Measurements from ENCODE around the gene TBL1XR1. TPM values are rescaled to one million over a fixed set of nuclear protein-coding genes. Genes with fewer than 3 reads are reported as not detected.
A peak's percentile ranks its signal among the peaks of the same experiment; 100 is the strongest.

TBL1XR1 gene
- total and polyA plus RNA-seq, 2 of the 13 experiments (the other 11 are each of a cell fraction or from before 2014, with no cell fraction given), result 57.7 to 62.5 TPM

DNA sequence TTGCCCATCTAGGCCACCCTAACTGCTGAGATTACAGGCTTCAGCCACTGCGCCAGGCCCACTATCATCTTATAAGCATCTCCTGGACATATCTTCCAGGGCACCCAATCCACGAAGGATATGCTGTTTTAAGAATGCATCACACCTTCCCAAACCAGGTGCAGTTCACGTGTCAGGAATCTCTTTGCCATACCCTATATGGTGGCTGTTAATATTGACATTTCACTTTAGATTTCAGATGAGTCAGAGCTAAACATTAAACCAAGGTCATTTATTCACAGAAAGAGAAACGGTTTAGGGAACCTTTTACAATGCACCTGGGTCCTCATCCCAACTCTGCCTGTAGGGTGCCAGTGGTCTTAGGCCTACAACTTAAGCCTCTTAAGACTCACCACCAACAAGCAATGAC lies 85.7 kb downstream of the TBL1XR1 start (continued):
- TF ChIP-seq, protein P1, sequence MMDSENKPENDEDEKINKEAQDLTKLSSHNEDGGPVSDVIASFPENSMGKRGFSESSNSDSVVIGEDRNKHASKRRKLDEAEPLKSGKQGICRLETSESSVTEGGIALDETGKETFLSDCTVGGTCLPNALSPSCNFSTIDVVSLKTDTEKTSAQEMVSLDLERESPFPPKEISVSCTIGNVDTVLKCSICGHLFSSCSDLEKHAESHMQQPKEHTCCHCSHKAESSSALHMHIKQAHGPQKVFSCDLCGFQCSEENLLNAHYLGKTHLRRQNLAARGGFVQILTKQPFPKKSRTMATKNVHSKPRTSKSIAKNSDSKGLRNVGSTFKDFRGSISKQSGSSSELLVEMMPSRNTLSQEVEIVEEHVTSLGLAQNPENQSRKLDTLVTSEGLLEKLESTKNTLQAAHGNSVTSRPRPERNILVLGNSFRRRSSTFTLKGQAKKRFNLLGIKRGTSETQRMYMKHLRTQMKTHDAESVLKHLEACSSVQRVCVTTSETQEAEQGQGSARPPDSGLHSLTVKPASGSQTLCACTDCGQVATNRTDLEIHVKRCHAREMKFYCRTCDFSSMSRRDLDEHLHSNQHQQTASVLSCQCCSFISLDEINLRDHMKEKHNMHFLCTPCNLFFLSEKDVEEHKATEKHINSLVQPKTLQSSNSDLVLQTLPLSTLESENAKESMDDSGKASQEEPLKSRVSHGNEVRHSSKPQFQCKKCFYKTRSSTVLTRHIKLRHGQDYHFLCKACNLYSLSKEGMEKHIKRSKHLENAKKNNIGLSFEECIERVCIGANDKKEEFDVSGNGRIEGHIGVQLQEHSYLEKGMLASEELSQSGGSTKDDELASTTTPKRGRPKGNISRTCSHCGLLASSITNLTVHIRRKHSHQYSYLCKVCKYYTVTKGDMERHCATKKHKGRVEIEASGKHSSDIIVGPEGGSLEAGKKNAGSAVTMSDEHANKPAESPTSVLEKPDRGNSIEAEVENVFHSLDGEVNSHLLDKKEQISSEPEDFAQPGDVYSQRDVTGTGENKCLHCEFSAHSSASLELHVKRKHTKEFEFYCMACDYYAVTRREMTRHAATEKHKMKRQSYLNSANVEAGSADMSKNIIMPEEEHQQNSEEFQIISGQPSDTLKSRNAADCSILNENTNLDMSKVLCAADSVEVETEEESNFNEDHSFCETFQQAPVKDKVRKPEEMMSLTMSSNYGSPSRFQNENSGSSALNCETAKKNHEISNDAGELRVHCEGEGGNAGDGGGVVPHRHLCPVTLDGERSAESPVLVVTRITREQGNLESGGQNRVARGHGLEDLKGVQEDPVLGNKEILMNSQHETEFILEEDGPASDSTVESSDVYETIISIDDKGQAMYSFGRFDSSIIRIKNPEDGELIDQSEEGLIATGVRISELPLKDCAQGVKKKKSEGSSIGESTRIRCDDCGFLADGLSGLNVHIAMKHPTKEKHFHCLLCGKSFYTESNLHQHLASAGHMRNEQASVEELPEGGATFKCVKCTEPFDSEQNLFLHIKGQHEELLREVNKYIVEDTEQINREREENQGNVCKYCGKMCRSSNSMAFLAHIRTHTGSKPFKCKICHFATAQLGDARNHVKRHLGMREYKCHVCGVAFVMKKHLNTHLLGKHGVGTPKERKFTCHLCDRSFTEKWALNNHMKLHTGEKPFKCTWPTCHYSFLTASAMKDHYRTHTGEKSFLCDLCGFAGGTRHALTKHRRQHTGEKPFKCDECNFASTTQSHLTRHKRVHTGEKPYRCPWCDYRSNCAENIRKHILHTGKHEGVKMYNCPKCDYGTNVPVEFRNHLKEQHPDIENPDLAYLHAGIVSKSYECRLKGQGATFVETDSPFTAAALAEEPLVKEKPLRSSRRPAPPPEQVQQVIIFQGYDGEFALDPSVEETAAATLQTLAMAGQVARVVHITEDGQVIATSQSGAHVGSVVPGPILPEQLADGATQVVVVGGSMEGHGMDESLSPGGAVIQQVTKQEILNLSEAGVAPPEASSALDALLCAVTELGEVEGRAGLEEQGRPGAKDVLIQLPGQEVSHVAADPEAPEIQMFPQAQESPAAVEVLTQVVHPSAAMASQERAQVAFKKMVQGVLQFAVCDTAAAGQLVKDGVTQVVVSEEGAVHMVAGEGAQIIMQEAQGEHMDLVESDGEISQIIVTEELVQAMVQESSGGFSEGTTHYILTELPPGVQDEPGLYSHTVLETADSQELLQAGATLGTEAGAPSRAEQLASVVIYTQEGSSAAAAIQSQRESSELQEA (CRISPR knock-in tag; IDR thresholded peaks at IDR 0.05; ENCODE audit: not compliant biosample characterization), result no peak
- TF ChIP-seq NCOA2 (CRISPR knock-in tag; IDR thresholded peaks at IDR 0.05) (peak; percentile 72; the same call in 1 of the 2 replicates), ZNF136 (CRISPR knock-in tag; IDR thresholded peaks at IDR 0.05; ENCODE audit: low read depth) (no peak), FOXA3 (CRISPR knock-in tag; IDR thresholded peaks at IDR 0.05) (peak; percentile 82), NFIC (IDR thresholded peaks at IDR 0.05; ENCODE audit: low read length) (peak; percentile 25; the same call in 1 of the 2 replicates), ZNF83 (CRISPR knock-in tag; IDR thresholded peaks at IDR 0.05; ENCODE audit: borderline replicate concordance) (no peak), YY1 (IDR thresholded peaks at IDR 0.05; ENCODE audit: insufficient read depth, insufficient replicate concordance, low read depth, low read length) (no peak)
- TF ChIP-seq, protein P2, sequence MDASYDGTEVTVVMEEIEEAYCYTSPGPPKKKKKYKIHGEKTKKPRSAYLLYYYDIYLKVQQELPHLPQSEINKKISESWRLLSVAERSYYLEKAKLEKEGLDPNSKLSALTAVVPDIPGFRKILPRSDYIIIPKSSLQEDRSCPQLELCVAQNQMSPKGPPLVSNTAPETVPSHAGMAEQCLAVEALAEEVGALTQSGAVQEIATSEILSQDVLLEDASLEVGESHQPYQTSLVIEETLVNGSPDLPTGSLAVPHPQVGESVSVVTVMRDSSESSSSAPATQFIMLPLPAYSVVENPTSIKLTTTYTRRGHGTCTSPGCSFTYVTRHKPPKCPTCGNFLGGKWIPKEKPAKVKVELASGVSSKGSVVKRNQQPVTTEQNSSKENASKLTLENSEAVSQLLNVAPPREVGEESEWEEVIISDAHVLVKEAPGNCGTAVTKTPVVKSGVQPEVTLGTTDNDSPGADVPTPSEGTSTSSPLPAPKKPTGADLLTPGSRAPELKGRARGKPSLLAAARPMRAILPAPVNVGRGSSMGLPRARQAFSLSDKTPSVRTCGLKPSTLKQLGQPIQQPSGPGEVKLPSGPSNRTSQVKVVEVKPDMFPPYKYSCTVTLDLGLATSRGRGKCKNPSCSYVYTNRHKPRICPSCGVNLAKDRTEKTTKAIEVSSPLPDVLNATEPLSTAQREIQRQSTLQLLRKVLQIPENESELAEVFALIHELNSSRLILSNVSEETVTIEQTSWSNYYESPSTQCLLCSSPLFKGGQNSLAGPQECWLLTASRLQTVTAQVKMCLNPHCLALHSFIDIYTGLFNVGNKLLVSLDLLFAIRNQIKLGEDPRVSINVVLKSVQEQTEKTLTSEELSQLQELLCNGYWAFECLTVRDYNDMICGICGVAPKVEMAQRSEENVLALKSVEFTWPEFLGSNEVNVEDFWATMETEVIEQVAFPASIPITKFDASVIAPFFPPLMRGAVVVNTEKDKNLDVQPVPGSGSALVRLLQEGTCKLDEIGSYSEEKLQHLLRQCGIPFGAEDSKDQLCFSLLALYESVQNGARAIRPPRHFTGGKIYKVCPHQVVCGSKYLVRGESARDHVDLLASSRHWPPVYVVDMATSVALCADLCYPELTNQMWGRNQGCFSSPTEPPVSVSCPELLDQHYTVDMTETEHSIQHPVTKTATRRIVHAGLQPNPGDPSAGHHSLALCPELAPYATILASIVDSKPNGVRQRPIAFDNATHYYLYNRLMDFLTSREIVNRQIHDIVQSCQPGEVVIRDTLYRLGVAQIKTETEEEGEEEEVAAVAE (CRISPR knock-in tag; IDR thresholded peaks at IDR 0.05; ENCODE audit: borderline replicate concordance), result no peak
- TF ChIP-seq, protein P3, sequence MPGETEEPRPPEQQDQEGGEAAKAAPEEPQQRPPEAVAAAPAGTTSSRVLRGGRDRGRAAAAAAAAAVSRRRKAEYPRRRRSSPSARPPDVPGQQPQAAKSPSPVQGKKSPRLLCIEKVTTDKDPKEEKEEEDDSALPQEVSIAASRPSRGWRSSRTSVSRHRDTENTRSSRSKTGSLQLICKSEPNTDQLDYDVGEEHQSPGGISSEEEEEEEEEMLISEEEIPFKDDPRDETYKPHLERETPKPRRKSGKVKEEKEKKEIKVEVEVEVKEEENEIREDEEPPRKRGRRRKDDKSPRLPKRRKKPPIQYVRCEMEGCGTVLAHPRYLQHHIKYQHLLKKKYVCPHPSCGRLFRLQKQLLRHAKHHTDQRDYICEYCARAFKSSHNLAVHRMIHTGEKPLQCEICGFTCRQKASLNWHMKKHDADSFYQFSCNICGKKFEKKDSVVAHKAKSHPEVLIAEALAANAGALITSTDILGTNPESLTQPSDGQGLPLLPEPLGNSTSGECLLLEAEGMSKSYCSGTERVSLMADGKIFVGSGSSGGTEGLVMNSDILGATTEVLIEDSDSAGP (CRISPR knock-in tag; IDR thresholded peaks at IDR 0.05; ENCODE audit: borderline replicate concordance), result no peak
- TF ChIP-seq, protein P4, sequence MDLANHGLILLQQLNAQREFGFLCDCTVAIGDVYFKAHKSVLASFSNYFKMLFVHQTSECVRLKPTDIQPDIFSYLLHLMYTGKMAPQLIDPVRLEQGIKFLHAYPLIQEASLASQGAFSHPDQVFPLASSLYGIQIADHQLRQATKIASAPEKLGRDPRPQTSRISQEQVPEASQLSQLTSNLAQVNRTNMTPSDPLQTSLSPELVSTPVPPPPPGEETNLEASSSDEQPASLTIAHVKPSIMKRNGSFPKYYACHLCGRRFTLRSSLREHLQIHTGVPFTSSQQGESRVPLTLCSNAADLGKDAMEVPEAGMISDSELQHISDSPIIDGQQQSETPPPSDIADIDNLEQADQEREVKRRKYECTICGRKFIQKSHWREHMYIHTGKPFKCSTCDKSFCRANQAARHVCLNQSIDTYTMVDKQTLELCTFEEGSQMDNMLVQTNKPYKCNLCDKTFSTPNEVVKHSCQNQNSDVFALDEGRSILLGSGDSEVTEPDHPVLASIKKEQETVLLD (CRISPR knock-in tag; IDR thresholded peaks at IDR 0.05; ENCODE audit: low read depth), result no peak
- TF ChIP-seq, protein P5, sequence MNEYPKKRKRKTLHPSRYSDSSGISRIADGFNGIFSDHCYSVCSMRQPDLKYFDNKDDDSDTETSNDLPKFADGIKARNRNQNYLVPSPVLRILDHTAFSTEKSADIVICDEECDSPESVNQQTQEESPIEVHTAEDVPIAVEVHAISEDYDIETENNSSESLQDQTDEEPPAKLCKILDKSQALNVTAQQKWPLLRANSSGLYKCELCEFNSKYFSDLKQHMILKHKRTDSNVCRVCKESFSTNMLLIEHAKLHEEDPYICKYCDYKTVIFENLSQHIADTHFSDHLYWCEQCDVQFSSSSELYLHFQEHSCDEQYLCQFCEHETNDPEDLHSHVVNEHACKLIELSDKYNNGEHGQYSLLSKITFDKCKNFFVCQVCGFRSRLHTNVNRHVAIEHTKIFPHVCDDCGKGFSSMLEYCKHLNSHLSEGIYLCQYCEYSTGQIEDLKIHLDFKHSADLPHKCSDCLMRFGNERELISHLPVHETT (CRISPR knock-in tag; conservative IDR thresholded peaks at IDR 0.05), result no peak
